Neural progenitor cell (in vitro differentiated cells): Measurements from ENCODE around the gene SPATA16.

Source experiments
- CTCF ChIP-seq: fragments of 200-600 bp; sonication (generic); IDR thresholded peaks from 2 replicates; pipeline ENCODE4 v1.5.1; 2017; ENCODE audit warnings: antibody characterized with exemption, mild to moderate bottlenecking
- EZH2phosphoT487 ChIP-seq: fragments of 200-600 bp; sonication (generic); IDR thresholded peaks from 2 replicates; pipeline ENCODE4 v1.6.1; 2017; ENCODE audit warnings: antibody characterized with exemption

- TF ChIP-seq CTCF (no peak), EZH2phosphoT487 (no peak)
Measured at GRCh38 chr3:172844428-172844827, 296.6 kb downstream of the SPATA16 start.
